HG03558 (cell line): Measurements from ENCODE around the gene GADD45B.
"Not testable (repeated sequence)": the region's sequence is repeated elsewhere in the genome, so short reads cannot be mapped to it uniquely, and the experiment has no call there.

ENCODE experiments used
- ATAC-seq: cut with Tn5 transposase; IDR thresholded peaks from one replicate; pipeline ENCODE4 v1.9.1; 2021; ENCODE audit warnings: moderate number of reproducible peaks; ENCODE audit not compliant: unreplicated experiment; ENCODE audit errors: extremely low read depth

GADD45B gene

GRCh38 chr19:2463694-2464093 lies 12.2 kb upstream of the GADD45B start:
- not testable (repeated sequence) for ATAC-seq

GRCh38 chr19:2464389-2464788 lies 11.5 kb upstream of the GADD45B start:
- no peak for ATAC-seq

GRCh38 chr19:2468596-2468995 lies 7.3 kb upstream of the GADD45B start:
- ATAC-seq, result no peak

- ATAC-seq, result no peak
Measured at GRCh38 chr19:2469102-2469914, 6.6 kb upstream of the GADD45B start.

GRCh38 chr19:2469915-2470200 lies 6.1 kb upstream of the GADD45B start:
- not testable (repeated sequence) for ATAC-seq

- no peak for ATAC-seq
Measured at GRCh38 chr19:2474232-2475017, 1.5 kb upstream of the GADD45B start.

GRCh38 chr19:2475018-2475701 lies 767 bp upstream of the GADD45B start:
- no peak for ATAC-seq

- peak; percentile 1 for ATAC-seq
Measured at GRCh38 chr19:2476451-2477140, 669 bp downstream of the GADD45B start.

GRCh38 chr19:2477141-2477710 lies 1.3 kb downstream of the GADD45B start:
- no peak for ATAC-seq

- no peak for ATAC-seq
Measured at GRCh38 chr19:2477732-2478191, 1.8 kb downstream of the GADD45B start.

GRCh38 chr19:2478278-2478755 lies 2.4 kb downstream of the GADD45B start:
- ATAC-seq, result no peak

- ATAC-seq, result no peak
Measured at GRCh38 chr19:2478756-2479555, 3.0 kb downstream of the GADD45B start.

GRCh38 chr19:2479556-2480194 lies 3.7 kb downstream of the GADD45B start:
- ATAC-seq, result no peak

GRCh38 chr19:2481466-2481865 lies 5.5 kb downstream of the GADD45B start:
- ATAC-seq, result no peak

- no peak for ATAC-seq
Measured at GRCh38 chr19:2482354-2483038, 6.6 kb downstream of the GADD45B start.

- no peak for ATAC-seq
Measured at GRCh38 chr19:2483084-2483483, 7.2 kb downstream of the GADD45B start.

GRCh38 chr19:2483484-2484151 lies 7.7 kb downstream of the GADD45B start:
- no peak for ATAC-seq
